ENCODE data around the gene AP2M1. TPM values are rescaled to one million over a fixed set of nuclear protein-coding genes. Genes with fewer than 3 reads are reported as not detected.

Gene AP2M1
- total and polyA plus RNA-seq, 2 of the 13 experiments (the other 11 are each of a cell fraction or from before 2014, with no cell fraction given), result 126 to 146 TPM

GRCh38 chr3:184156522-184156955, 18.1 kb upstream of the AP2M1 start:
- CTCF ChIA-PET (ENCODE audit: low intra/inter-chr PET ratio, low total read pairs), result no interaction called here
- H2AFZ ChIP-seq (ENCODE audit: low read length), result no peak overlapping the region
- TF ChIP-seq ZNF564 (CRISPR knock-in tag; IDR thresholded peaks at IDR 0.05) (0 out of 2 replicates have a peak, but pooled peaks have one; percentile 21), THAP8 (CRISPR knock-in tag; IDR thresholded peaks at IDR 0.05; ENCODE audit: borderline replicate concordance) (no peak), TFDP1 (CRISPR knock-in tag; IDR thresholded peaks at IDR 0.05; ENCODE audit: borderline replicate concordance) (no peak), DNMT3B (CRISPR knock-in tag; conservative IDR thresholded peaks at IDR 0.05) (peak; percentile 58; the same call in 1 of the 2 replicates), ISL2 (CRISPR knock-in tag; IDR thresholded peaks at IDR 0.05) (0 out of 2 replicates have a peak, but pooled peaks have one; percentile 30), TGIF2 (CRISPR knock-in tag; IDR thresholded peaks at IDR 0.05) (peak; percentile 36; the same call in 1 of the 2 replicates), SPEN (CRISPR knock-in tag; IDR thresholded peaks at IDR 0.05; ENCODE audit: low read depth) (peak; percentile 50; the same call in 1 of the 2 replicates), TFAP4 (IDR thresholded peaks at IDR 0.05; ENCODE audit: borderline replicate concordance, low read depth) (peak; percentile 88), REPIN1 (CRISPR knock-in tag; IDR thresholded peaks at IDR 0.05; ENCODE audit: borderline replicate concordance, low read depth) (peak; percentile 57; the same call in 1 of the 2 replicates), POGK (CRISPR knock-in tag; conservative IDR thresholded peaks at IDR 0.05) (no peak), TEAD2 (CRISPR knock-in tag; IDR thresholded peaks at IDR 0.05) (no peak), NAIF1 (CRISPR knock-in tag; IDR thresholded peaks at IDR 0.05; ENCODE audit: borderline replicate concordance) (no peak), ZSCAN9 (CRISPR knock-in tag; IDR thresholded peaks at IDR 0.05; ENCODE audit: borderline replicate concordance) (no peak), ZKSCAN5 (CRISPR knock-in tag; IDR thresholded peaks at IDR 0.05) (no peak), ZNF775 (CRISPR knock-in tag; IDR thresholded peaks at IDR 0.05; ENCODE audit: borderline replicate concordance) (0 out of 2 replicates have a peak, but pooled peaks have one; percentile 68), SNAPC5 (CRISPR knock-in tag; IDR thresholded peaks at IDR 0.05; ENCODE audit: borderline replicate concordance) (0 out of 2 replicates have a peak, but pooled peaks have one; percentile 38), DPF2 (CRISPR knock-in tag; IDR thresholded peaks at IDR 0.05; ENCODE audit: borderline replicate concordance, low read depth) (no peak)

More at GRCh38 chr3:184156522-184156955, 18.1 kb upstream of the AP2M1 start:
- Histone ChIP-seq H3K27ac (ENCODE audit: extremely low read length, insufficient read depth, low read length) (peak overlapping the region; percentile 96), H3K27me3 (ENCODE audit: control insufficient read depth in 1 of 2, insufficient read depth in 2 of 2, low read length in 2 of 2) (no peaks in the 10 kb centered on the region; a peak in 1 of 5 replicates), H4K20me1 (ENCODE audit: insufficient read depth, low read length) (peaks cover 27% of the 10 kb centered on the region), H3K9me3 (ENCODE audit: low read length) (no peaks in the 10 kb centered on the region), H3K4me1 (ENCODE audit: insufficient read depth, low read length) (peaks cover 46% of the 10 kb centered on the region), H3K4me3 (replicated peaks in 1 of 3; ENCODE audit: insufficient read depth in 1 of 3, low read depth in 2 of 3, low read length in 3 of 3) (peak overlapping the region; percentile 77 to 100 (median 99)), H3K79me2 (ENCODE audit: insufficient read depth, low read length) (peaks cover 52% of the 10 kb centered on the region), H3K4me2 (ENCODE audit: low read depth, low read length) (peak overlapping the region; percentile 92), H3K36me3 (replicated peaks in 1 of 2; ENCODE audit: control insufficient read depth in 1 of 2, insufficient read depth in 2 of 2, low read length in 2 of 2) (peaks cover 0 to 4% of the 10 kb centered on the region in 2 experiments; a peak in 2 of 5 replicates), H3K9ac (ENCODE audit: insufficient read depth, low read depth, low read length) (peak overlapping the region; percentile 97)
- no CpG with 5 or more reads among the region's 6 CpGs for WGBS (ENCODE audit: low lambda C conversion rate)
- no peak for FAIRE-seq
- in situ Hi-C loops (cut with HindIII; ENCODE audit: extremely low pct_ligation_motif_present, low pct_unique_long_range_greater_than_20kb) (loop anchor here (5.0 kb wide), 1 partner anchor 91 kb away; the partner anchor contains the start of genes ALG3 and EEF1AKMT4), intact Hi-C loops (cut with micrococcal nuclease; ENCODE audit: unreplicated experiment) (loop anchor here (2.0 kb wide), 2 partner anchors 18 to 92 kb away; partner anchors contain the start of genes ALG3, AP2M1 and EEF1AKMT4)
- POLR2A ChIA-PET, result interaction anchor here (0.8 to 3.1 kb wide), 12 partner anchors 8 to 159 kb away, joined by 3 to 28 read pairs (median 4); partner anchors contain the start of genes ABCC5, ABCF3, AP2M1 and EIF2B5
- BruUV-seq (replicated peaks), result no TSS peak
- ATAC-seq, result peak; percentile 67
- peak; percentile 53 for DNase-seq (ENCODE audit: low spot score)
